ENCODE data around the gene ARPC5L. TPM values are rescaled to one million over a fixed set of nuclear protein-coding genes. Genes with fewer than 3 reads are reported as not detected.
"Not testable (repeated sequence)": the region's sequence is repeated elsewhere in the genome, so short reads cannot be mapped to it uniquely, and the experiment has no call there.

The ARPC5L gene
- total RNA-seq, 2 experiments from 2014 or later: 51.9 to 95.9 TPM

- ChIA-PET POLR2A (no interaction called here), CTCF (interaction anchor here (0.7 to 1.3 kb wide), 3 partner anchors 13 to 208 kb away, joined by 4 to 5 read pairs (median 4); no protein-coding TSS in a partner anchor)
- Mint-ChIP-seq H3K4me1 (peaks cover 10% of the 10 kb centered on the region), H3K27ac (no peak overlapping the region), H3K4me3 (no peak overlapping the region), H3K27me3 (no peaks in the 10 kb centered on the region), H3K36me3 (ENCODE audit: low read depth) (peaks cover 62% of the 10 kb centered on the region), H3K9me3 (ENCODE audit: low read depth) (no peaks in the 10 kb centered on the region)
- DNase-seq (peak; percentile 49), ATAC-seq (peak; percentile 77)
- intact Hi-C loops (cut with DNase I, micrococcal nuclease): loop anchor here in 1 of 2 experiments (1.0 to 2.0 kb wide), 2 partner anchors 24 to 120 kb away; no protein-coding TSS in a partner anchor
Measured at GRCh38 chr9:124894741-124895170, 32.8 kb downstream of the ARPC5L start.

GRCh38 chr9:124897570-124898460 is 35.9 kb downstream of the ARPC5L start:
- intact Hi-C loops (cut with DNase I, micrococcal nuclease): no loop called here
- Mint-ChIP-seq H3K4me3 (no peak overlapping the region), H3K27ac (no peak overlapping the region), H3K36me3 (ENCODE audit: low read depth) (peaks cover 45% of the 10 kb centered on the region), H3K27me3 (no peaks in the 10 kb centered on the region), H3K4me1 (peaks cover 10% of the 10 kb centered on the region), H3K9me3 (ENCODE audit: low read depth) (no peaks in the 10 kb centered on the region)
- POLR2A ChIA-PET: no interaction called here
- ATAC-seq (no peak), DNase-seq (no peak)
- CTCF ChIA-PET: no interaction called here

- Mint-ChIP-seq H3K4me1 (peaks cover 6% of the 10 kb centered on the region), H3K9me3 (ENCODE audit: low read depth) (no peaks in the 10 kb centered on the region), H3K4me3 (no peak overlapping the region), H3K36me3 (ENCODE audit: low read depth) (peaks cover 37% of the 10 kb centered on the region), H3K27me3 (no peaks in the 10 kb centered on the region), H3K27ac (no peak overlapping the region)
- ATAC-seq (no peak), DNase-seq (no peak)
- POLR2A ChIA-PET: no interaction called here
- intact Hi-C loops (cut with DNase I, micrococcal nuclease): no loop called here
- CTCF ChIA-PET: interaction anchor here (0.8 to 1.1 kb wide), 2 partner anchors 12 to 231 kb away, joined by 3 read pairs; no protein-coding TSS in a partner anchor
Measured at GRCh38 chr9:124899845-124900244, 37.9 kb downstream of the ARPC5L start.

GRCh38 chr9:124906966-124907365 is 45.0 kb downstream of the ARPC5L start:
- intact Hi-C loops (cut with DNase I, micrococcal nuclease): no loop called here
- no peaks in the 10 kb centered on the region for H3K4me1 Mint-ChIP-seq
- DNase-seq (no peak), ATAC-seq (no peak)
- H3K4me3 Mint-ChIP-seq: no peak overlapping the region
- CTCF ChIA-PET: no interaction called here
- H3K9me3 Mint-ChIP-seq (ENCODE audit: low read depth): no peaks in the 10 kb centered on the region
- no peak overlapping the region for H3K27ac Mint-ChIP-seq
- H3K27me3 Mint-ChIP-seq: no peaks in the 10 kb centered on the region
- POLR2A ChIA-PET: no interaction called here
- H3K36me3 Mint-ChIP-seq (ENCODE audit: low read depth): peaks cover 46% of the 10 kb centered on the region

GRCh38 chr9:124908098-124908497 is 46.2 kb downstream of the ARPC5L start:
- intact Hi-C loops (cut with DNase I, micrococcal nuclease): no loop called here
- no peaks in the 10 kb centered on the region for H3K4me1 Mint-ChIP-seq
- CTCF ChIA-PET: interaction anchor here (1.1 kb wide), 1 partner anchor 133 kb away, joined by 4 read pairs; no protein-coding TSS in a partner anchor
- POLR2A ChIA-PET: no interaction called here
- H3K27ac Mint-ChIP-seq: no peak overlapping the region
- no peak overlapping the region for H3K4me3 Mint-ChIP-seq
- H3K36me3 Mint-ChIP-seq (ENCODE audit: low read depth): peaks cover 46% of the 10 kb centered on the region
- no peak for DNase-seq
- no peaks in the 10 kb centered on the region for H3K9me3 Mint-ChIP-seq (ENCODE audit: low read depth)
- H3K27me3 Mint-ChIP-seq: no peaks in the 10 kb centered on the region
- ATAC-seq: no peak

GRCh38 chr9:124911766-124912165 is 49.8 kb downstream of the ARPC5L start:
- no peak for ATAC-seq

GRCh38 chr9:124913378-124913777 is 51.4 kb downstream of the ARPC5L start:
- intact Hi-C loops (cut with DNase I, micrococcal nuclease): no loop called here
- ChIA-PET POLR2A (no interaction called here), CTCF (no interaction called here)
- H3K36me3 Mint-ChIP-seq (ENCODE audit: low read depth): peaks cover 45% of the 10 kb centered on the region
- no peak overlapping the region for H3K4me3 Mint-ChIP-seq
- H3K4me1 Mint-ChIP-seq: no peaks in the 10 kb centered on the region
- no peak overlapping the region for H3K27ac Mint-ChIP-seq
- no peaks in the 10 kb centered on the region for H3K9me3 Mint-ChIP-seq (ENCODE audit: low read depth)
- no peaks in the 10 kb centered on the region for H3K27me3 Mint-ChIP-seq
- DNase-seq: no peak
- no peak for ATAC-seq

More at GRCh38 chr9:124911766-124912165, 49.8 kb downstream of the ARPC5L start:
- Mint-ChIP-seq H3K4me1 (no peaks in the 10 kb centered on the region), H3K9me3 (ENCODE audit: low read depth) (no peaks in the 10 kb centered on the region), H3K36me3 (ENCODE audit: low read depth) (peaks cover 49% of the 10 kb centered on the region), H3K27ac (no peak overlapping the region), H3K27me3 (no peaks in the 10 kb centered on the region), H3K4me3 (no peak overlapping the region)
- CTCF ChIA-PET: interaction anchor here (1.0 kb wide), 1 partner anchor 11 kb away, joined by 3 read pairs; no protein-coding TSS in a partner anchor
- POLR2A ChIA-PET: interaction anchor here (0.9 kb wide), 1 partner anchor 10 kb away, joined by 3 read pairs; no protein-coding TSS in a partner anchor
- DNase-seq: no peak
- intact Hi-C loops (cut with DNase I, micrococcal nuclease): no loop called here

GRCh38 chr9:124914753-124915405 is 52.9 kb downstream of the ARPC5L start:
- no peak overlapping the region for H3K27ac Mint-ChIP-seq
- no peak for DNase-seq
- ChIA-PET CTCF (interaction anchor here (0.6 kb wide), 2 partner anchors 180 to 461 kb away, joined by 3 to 5 read pairs; no protein-coding TSS in a partner anchor), POLR2A (no interaction called here)
- no peak for ATAC-seq
- H3K4me1 Mint-ChIP-seq: no peaks in the 10 kb centered on the region
- no peaks in the 10 kb centered on the region for H3K27me3 Mint-ChIP-seq
- H3K36me3 Mint-ChIP-seq (ENCODE audit: low read depth): peaks cover 49% of the 10 kb centered on the region
- intact Hi-C loops (cut with DNase I, micrococcal nuclease): no loop called here
- H3K9me3 Mint-ChIP-seq (ENCODE audit: low read depth): no peaks in the 10 kb centered on the region
- H3K4me3 Mint-ChIP-seq: no peak overlapping the region

- CTCF ChIA-PET: interaction anchor here (0.8 kb wide), 1 partner anchor 27 kb away, joined by 4 read pairs; no protein-coding TSS in a partner anchor
- H3K36me3 Mint-ChIP-seq (ENCODE audit: low read depth): peaks cover 34% of the 10 kb centered on the region
- DNase-seq; H3K4me3 Mint-ChIP-seq; H3K4me1 Mint-ChIP-seq; intact Hi-C loops (cut with DNase I, micrococcal nuclease); H3K27me3 Mint-ChIP-seq; POLR2A ChIA-PET; ATAC-seq; H3K9me3 Mint-ChIP-seq (ENCODE audit: low read depth); H3K27ac Mint-ChIP-seq: not testable (repeated sequence)
Measured at GRCh38 chr9:124920394-124920793, 58.5 kb downstream of the ARPC5L start.
